WTC11 (cell line): Measurements from ENCODE around the gene PTPRN2.

Source experiments
- AFF4 ChIP-seq: sonication (generic); formaldehyde crosslinking; IDR thresholded peaks from 2 replicates; pipeline ENCODE4 v1.8.1; 2023; ENCODE audit warnings: mild to moderate bottlenecking, missing genetic modification reagents, borderline replicate concordance
- CTCF ChIP-seq: fragments of 200-600 bp; IDR thresholded peaks from 2 replicates; pipeline ENCODE4 v1.8.0; 2022; ENCODE audit warnings: antibody characterized with exemption
- EMX1 ChIP-seq: fragments of 250-450 bp; sonication (Bioruptor Pico); IDR thresholded peaks from 2 replicates; pipeline ENCODE4 v1.8.0; 2021; ENCODE audit warnings: mild to moderate bottlenecking
- JUN ChIP-seq: sonication (generic); formaldehyde crosslinking; IDR thresholded peaks from 2 replicates; pipeline ENCODE4 v1.8.0; 2023; ENCODE audit warnings: mild to moderate bottlenecking, missing genetic modification reagents
- KAT7 ChIP-seq: sonication (generic); formaldehyde crosslinking; IDR thresholded peaks from 2 replicates; pipeline ENCODE4 v1.8.1; 2023; ENCODE audit warnings: missing genetic modification reagents, mild to moderate bottlenecking, borderline replicate concordance
- NR2C2 ChIP-seq: sonication (generic); formaldehyde crosslinking; IDR thresholded peaks from 2 replicates; pipeline ENCODE4 v1.8.0; 2022; ENCODE audit warnings: mild to moderate bottlenecking, missing genetic modification reagents
- TCF7 ChIP-seq: sonication (generic); formaldehyde crosslinking; IDR thresholded peaks from 2 replicates; pipeline ENCODE4 v1.8.0; 2022; ENCODE audit warnings: mild to moderate bottlenecking, low read depth, missing genetic modification reagents, moderate library complexity
- USF1 ChIP-seq: sonication (generic); formaldehyde crosslinking; IDR thresholded peaks from 2 replicates; pipeline ENCODE4 v1.8.0; 2022; ENCODE audit warnings: mild to moderate bottlenecking, missing genetic modification reagents
- ZNF121 ChIP-seq: sonication (generic); formaldehyde crosslinking; IDR thresholded peaks from 2 replicates; pipeline ENCODE4 v1.8.0; 2023; ENCODE audit warnings: missing genetic modification reagents
- ZNF416 ChIP-seq: fragments of 250-450 bp; sonication (Bioruptor Pico); IDR thresholded peaks from 2 replicates; pipeline ENCODE4 v1.9.0; 2021; ENCODE audit warnings: mild to moderate bottlenecking, inconsistent platforms

- TF ChIP-seq CTCF (no peak), TCF7 (no peak), ZNF416 (CRISPR knock-in tag) (no peak), EMX1 (no peak), KAT7 (CRISPR knock-in tag) (no peak), NR2C2 (CRISPR knock-in tag) (no peak), ZNF121 (CRISPR knock-in tag) (no peak), USF1 (CRISPR knock-in tag) (no peak), JUN (no peak), AFF4 (CRISPR knock-in tag) (no peak)
Observed at GRCh38 chr7:157678501-157678900, 909.1 kb downstream of the PTPRN2 start.
